Loucy (cell line): ENCODE data around the gene SGPL1.

Source experiments
- EZH2phosphoT487 ChIP-seq: fragments of 200-600 bp; IDR thresholded peaks from 2 replicates; pipeline ENCODE4 v1.6.1; 2018; ENCODE audit warnings: antibody characterized with exemption, mild to moderate bottlenecking, moderate library complexity, borderline replicate concordance
- TF ChIP-seq, protein P1 (sequence below): fragments of 200-600 bp; sonication (generic); conservative IDR thresholded peaks from 2 replicates; pipeline ENCODE4 v1.5.1; 2014; ENCODE audit warnings: mild to moderate bottlenecking, antibody characterized with exemption, low read length

DNA sequence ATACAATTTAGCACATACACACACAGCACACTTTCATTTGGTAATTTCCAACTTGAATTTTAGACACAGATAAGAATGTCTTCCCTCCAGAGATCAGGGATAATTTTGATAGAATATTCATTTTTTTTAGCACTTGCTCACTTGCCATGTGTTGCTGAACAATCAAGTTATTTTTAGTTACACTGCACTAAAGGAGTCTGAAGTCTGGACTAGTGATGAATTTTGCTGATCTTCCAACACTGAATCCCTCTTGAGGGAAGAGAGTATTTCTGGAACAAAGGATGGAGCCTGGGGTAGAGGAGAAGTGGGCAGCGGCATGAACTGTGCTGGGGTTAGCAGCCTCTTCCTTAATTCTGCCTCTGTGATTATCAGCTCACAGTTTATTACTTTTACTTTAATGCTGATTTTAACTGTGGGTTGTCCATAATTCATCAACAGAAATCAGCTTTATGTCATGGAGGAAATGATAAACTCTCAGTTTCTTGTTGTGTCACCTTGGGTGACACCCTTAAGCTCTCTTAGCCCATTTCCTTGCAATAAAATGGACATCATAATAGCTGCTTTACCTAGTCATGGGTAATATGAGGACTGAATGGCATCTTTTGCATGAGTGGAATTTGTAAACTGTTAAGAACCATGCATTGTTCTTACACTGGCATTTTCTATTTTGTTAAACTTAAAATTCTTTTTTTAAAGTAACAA is 32.1 kb downstream of the SGPL1 start:
- TF ChIP-seq, protein P1, sequence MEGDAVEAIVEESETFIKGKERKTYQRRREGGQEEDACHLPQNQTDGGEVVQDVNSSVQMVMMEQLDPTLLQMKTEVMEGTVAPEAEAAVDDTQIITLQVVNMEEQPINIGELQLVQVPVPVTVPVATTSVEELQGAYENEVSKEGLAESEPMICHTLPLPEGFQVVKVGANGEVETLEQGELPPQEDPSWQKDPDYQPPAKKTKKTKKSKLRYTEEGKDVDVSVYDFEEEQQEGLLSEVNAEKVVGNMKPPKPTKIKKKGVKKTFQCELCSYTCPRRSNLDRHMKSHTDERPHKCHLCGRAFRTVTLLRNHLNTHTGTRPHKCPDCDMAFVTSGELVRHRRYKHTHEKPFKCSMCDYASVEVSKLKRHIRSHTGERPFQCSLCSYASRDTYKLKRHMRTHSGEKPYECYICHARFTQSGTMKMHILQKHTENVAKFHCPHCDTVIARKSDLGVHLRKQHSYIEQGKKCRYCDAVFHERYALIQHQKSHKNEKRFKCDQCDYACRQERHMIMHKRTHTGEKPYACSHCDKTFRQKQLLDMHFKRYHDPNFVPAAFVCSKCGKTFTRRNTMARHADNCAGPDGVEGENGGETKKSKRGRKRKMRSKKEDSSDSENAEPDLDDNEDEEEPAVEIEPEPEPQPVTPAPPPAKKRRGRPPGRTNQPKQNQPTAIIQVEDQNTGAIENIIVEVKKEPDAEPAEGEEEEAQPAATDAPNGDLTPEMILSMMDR: no peak
- TF ChIP-seq EZH2phosphoT487: no peak
